SK-N-SH (cell line): ENCODE measurements around the gene AK5. TPM values are rescaled to one million over a fixed set of nuclear protein-coding genes. Genes with fewer than 3 reads are reported as not detected.

Experiments used
- CTCF ChIA-PET: fragments of 300-600, 350-600 bp; formaldehyde crosslinking; extraction: SDS; loops from one replicate; lab custom pipeline; 2021; lab: Yijun Ruan, JAX
- POLR2A ChIA-PET: fragments of 350-600 bp; sonication (Branson Sonifier 250); formaldehyde crosslinking; extraction: SDS; loops from one replicate; lab custom pipeline; 2020; ENCODE audit warnings: antibody characterized with exemption, inconsistent platforms; lab: Yijun Ruan, JAX
- DNase-seq: peaks from one replicate; pipeline ENCODE4 v3.0.0; 2012
- H2AFZ ChIP-seq: fragments of 200-600 bp; sonication (generic); 2 replicates; pipeline ENCODE4 v1.8.1; 2016; ENCODE audit warnings: antibody characterized with exemption, mild to moderate bottlenecking, low read depth
- H3F3A ChIP-seq: fragments of 200-600 bp; sonication (generic); replicated peaks from 2 replicates; pipeline ENCODE3; 2016; ENCODE audit warnings: antibody characterized with exemption, mild to moderate bottlenecking; ENCODE audit not compliant: insufficient read depth
- H3K27ac ChIP-seq, 2 experiments: fragments of 200-500 bp in 1 of 2; fragments of 200-600 bp in 1 of 2; sonication (Bioruptor generic) in 1 of 2; sonication (generic), shearing (Covaris generic) in 1 of 2; 2 replicates each; pipeline versions ENCODE4 v1.5.1 to v1.6.1; 2014 to 2016; ENCODE audit warnings: low read depth in 2 of 2, inconsistent platforms in 1 of 2, low read length in 1 of 2, mild to moderate bottlenecking in 1 of 2, mixed read lengths in 1 of 2
- H3K27me3 ChIP-seq: fragments of 200-600 bp; sonication (generic), shearing (Covaris generic); 2 replicates; pipeline ENCODE4 v1.6.1; 2016; ENCODE audit warnings: mixed run types; ENCODE audit not compliant: insufficient read depth
- H3K36me3 ChIP-seq, 2 experiments: fragments of 200-500 bp in 1 of 2; fragments of 200-600 bp in 1 of 2; sonication (Bioruptor generic) in 1 of 2; sonication (generic) in 1 of 2; replicated peaks in 1 of 2; 2 replicates each; pipeline versions ENCODE3 to v1.5.1; 2014 to 2016; ENCODE audit warnings: low read length in 1 of 2, mild to moderate bottlenecking in 1 of 2; ENCODE audit not compliant: insufficient read depth in 2 of 2, control insufficient read depth in 1 of 2
- H3K4me1 ChIP-seq, 2 experiments: fragments of 200-500 bp in 1 of 2; fragments of 200-600 bp in 1 of 2; sonication (Bioruptor generic) in 1 of 2; sonication (generic), shearing (Covaris generic) in 1 of 2; 2 replicates each; pipeline versions ENCODE4 v1.5.1 to v1.6.1; 2014 to 2016; ENCODE audit warnings: low read depth in 1 of 2, low read length in 1 of 2, mixed run types in 1 of 2; ENCODE audit not compliant: insufficient read depth in 2 of 2, control insufficient read depth in 1 of 2
- H3K4me2 ChIP-seq: fragments of 200-600 bp; sonication (generic), shearing (Covaris generic); 2 replicates; pipeline ENCODE4 v1.6.1; 2017; ENCODE audit warnings: mixed run types
- H3K4me3 ChIP-seq, 2 experiments: fragments of 200-500 bp in 1 of 2; fragments of 200-600 bp in 1 of 2; sonication (Bioruptor generic) in 1 of 2; sonication (generic), shearing (Covaris generic) in 1 of 2; 2 replicates each; pipeline versions ENCODE4 v1.5.1 to v1.8.1; 2014 to 2016; ENCODE audit warnings: low read depth in 2 of 2, inconsistent platforms in 1 of 2, low read length in 1 of 2, mild to moderate bottlenecking in 1 of 2, mixed read lengths in 1 of 2, moderate library complexity in 1 of 2
- H3K79me2 ChIP-seq: fragments of 200-600 bp; sonication (generic); 2 replicates; pipeline ENCODE4 v1.8.1; 2017; ENCODE audit warnings: mild to moderate bottlenecking; ENCODE audit not compliant: insufficient read depth
- H3K9ac ChIP-seq: fragments of 200-600 bp; sonication (generic); 2 replicates; pipeline ENCODE4 v1.6.1; 2017; ENCODE audit warnings: mixed run types
- H3K9me2 ChIP-seq: fragments of 200-600 bp; sonication (generic); 2 replicates; pipeline ENCODE4 v1.6.1; 2017; ENCODE audit warnings: mixed run types
- H3K9me3 ChIP-seq: fragments of 200-600 bp; sonication (generic); 2 replicates; pipeline ENCODE4 v1.6.1; 2017; ENCODE audit warnings: mixed run types, mild to moderate bottlenecking, moderate library complexity
- H4K20me1 ChIP-seq: fragments of 200-600 bp; sonication (generic); 2 replicates; pipeline ENCODE4 v1.6.1; 2017; ENCODE audit warnings: mild to moderate bottlenecking, mixed run types; ENCODE audit not compliant: insufficient read depth
- ELF1 ChIP-seq: IDR thresholded peaks from 2 replicates; pipeline ENCODE4 v1.4.0; 2012
- GABPA ChIP-seq: IDR thresholded peaks from 2 replicates; pipeline ENCODE4 v1.4.0; 2012; ENCODE audit warnings: low read depth, mild to moderate bottlenecking
- MEF2A ChIP-seq: IDR thresholded peaks from 2 replicates; pipeline ENCODE4 v1.4.0; 2012; ENCODE audit warnings: low read depth, borderline replicate concordance
- NFIC ChIP-seq: IDR thresholded peaks from 2 replicates; pipeline ENCODE4 v1.4.0; 2012; ENCODE audit warnings: borderline replicate concordance
- NRF1 ChIP-seq: IDR thresholded peaks from 2 replicates; pipeline ENCODE4 v1.6.1; 2012; ENCODE audit warnings: low read depth, mild to moderate bottlenecking, low read length
- POLR2AphosphoS5 ChIP-seq: IDR thresholded peaks from 2 replicates; pipeline ENCODE4 v1.6.1; 2012; ENCODE audit warnings: low read depth, low read length
- RAD21 ChIP-seq: IDR thresholded peaks from 2 replicates; pipeline ENCODE4 v1.6.1; 2012; ENCODE audit warnings: mild to moderate bottlenecking, low read length
- RCOR1 ChIP-seq: fragments of 150-350 bp; IDR thresholded peaks from 2 replicates; pipeline ENCODE4 v1.6.1; 2017; ENCODE audit warnings: antibody characterized with exemption, low read length
- RXRA ChIP-seq: IDR thresholded peaks from 2 replicates; pipeline ENCODE4 v1.4.0; 2012; ENCODE audit warnings: low read depth, mild to moderate bottlenecking, borderline replicate concordance
- SIN3A ChIP-seq: IDR thresholded peaks from 2 replicates; pipeline ENCODE4 v1.6.1; 2012; ENCODE audit warnings: low read depth, mild to moderate bottlenecking, low read length, moderate library complexity, borderline replicate concordance
- TCF12 ChIP-seq: IDR thresholded peaks from 2 replicates; pipeline ENCODE4 v1.4.0; 2012
- YY1 ChIP-seq: IDR thresholded peaks from 2 replicates; pipeline ENCODE4 v1.4.0; 2012; ENCODE audit warnings: low read depth, mild to moderate bottlenecking
- WGBS: methylation state at CpG from one replicate; pipeline ENCODE4 v1.1.6; 2017; ENCODE audit warnings: low lambda C conversion rate; 5-methylcytosine and 5-hydroxymethylcytosine counted together
- polyA plus RNA-seq, 3 experiments: library from polyadenylated mRNA; depleted of rRNA; stranded (reverse); fragments of >200 nt; gene quantifications; 2 replicates each; pipeline ENCODE4 v1.2.3, GENCODE V29; 2012
- TF ChIP-seq, protein P1 (sequence below): IDR thresholded peaks from 2 replicates; pipeline ENCODE4 v1.4.0; 2012; ENCODE audit warnings: low read depth, borderline replicate concordance
- TF ChIP-seq, protein P2 (sequence below): fragments of 200-600 bp; sonication (generic); IDR thresholded peaks from 2 replicates; pipeline ENCODE4 v1.6.1; 2017; ENCODE audit warnings: antibody characterized with exemption, mild to moderate bottlenecking, moderate library complexity
- TF ChIP-seq, protein P3 (sequence below): IDR thresholded peaks from 2 replicates; pipeline ENCODE4 v1.6.1; 2012; ENCODE audit warnings: mild to moderate bottlenecking, low read depth, low read length, moderate library complexity

AK5 gene
- polyA plus RNA-seq, 1 of the 3 experiments (the other 2 are of a cell fraction) = 22.9 TPM

DNA sequence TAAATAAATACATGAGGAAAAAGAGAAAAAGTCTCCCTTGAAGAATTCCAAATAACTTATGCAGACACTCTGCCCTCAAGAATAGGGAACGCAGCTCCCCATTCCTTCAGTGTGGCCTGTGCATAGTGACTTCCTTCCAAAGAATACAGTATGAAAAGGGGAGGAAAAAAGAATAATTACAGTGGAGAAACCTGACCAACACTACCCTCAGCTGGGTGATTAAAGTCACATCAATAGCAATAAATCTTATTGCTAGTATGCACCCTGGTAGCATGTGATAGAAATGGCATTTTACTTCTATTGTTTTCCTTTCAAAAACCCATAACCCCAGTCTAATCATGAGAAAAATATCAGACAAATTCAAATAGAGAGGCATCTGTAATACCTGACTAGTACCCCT, 315.5 kb downstream of the AK5 start:
- CTCF ChIA-PET = interaction anchor here (0.9 kb wide), 1 partner anchor 70 kb away, joined by 3 read pairs; no protein-coding TSS in a partner anchor
- H3K9me3 ChIP-seq = no peaks in the 10 kb centered on the region
- H3K4me1 ChIP-seq = no peaks in the 10 kb centered on the region
- no peak overlapping the region for H2AFZ ChIP-seq
- no peaks in the 10 kb centered on the region for H3F3A ChIP-seq
- H3K4me2 ChIP-seq = no peak overlapping the region
- DNase-seq = no peak
- no peak overlapping the region for H3K27ac ChIP-seq
- no peaks in the 10 kb centered on the region for H3K9me2 ChIP-seq
- WGBS = 100% methylated on average over 1 of the region's 1 CpG
- H3K79me2 ChIP-seq = peaks cover 68% of the 10 kb centered on the region
- no peaks in the 10 kb centered on the region for H4K20me1 ChIP-seq
- no peak for TF ChIP-seq POLR2AphosphoS5
- TF ChIP-seq SIN3A = no peak
- no peak for TF ChIP-seq RXRA
- TF ChIP-seq RCOR1 = no peak
- TF ChIP-seq TCF12 = no peak
- TF ChIP-seq, protein P1, sequence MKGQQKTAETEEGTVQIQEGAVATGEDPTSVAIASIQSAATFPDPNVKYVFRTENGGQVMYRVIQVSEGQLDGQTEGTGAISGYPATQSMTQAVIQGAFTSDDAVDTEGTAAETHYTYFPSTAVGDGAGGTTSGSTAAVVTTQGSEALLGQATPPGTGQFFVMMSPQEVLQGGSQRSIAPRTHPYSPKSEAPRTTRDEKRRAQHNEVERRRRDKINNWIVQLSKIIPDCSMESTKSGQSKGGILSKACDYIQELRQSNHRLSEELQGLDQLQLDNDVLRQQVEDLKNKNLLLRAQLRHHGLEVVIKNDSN = no peak
- TF ChIP-seq MEF2A = no peak
- no peak for TF ChIP-seq GABPA
- TF ChIP-seq, protein P2, sequence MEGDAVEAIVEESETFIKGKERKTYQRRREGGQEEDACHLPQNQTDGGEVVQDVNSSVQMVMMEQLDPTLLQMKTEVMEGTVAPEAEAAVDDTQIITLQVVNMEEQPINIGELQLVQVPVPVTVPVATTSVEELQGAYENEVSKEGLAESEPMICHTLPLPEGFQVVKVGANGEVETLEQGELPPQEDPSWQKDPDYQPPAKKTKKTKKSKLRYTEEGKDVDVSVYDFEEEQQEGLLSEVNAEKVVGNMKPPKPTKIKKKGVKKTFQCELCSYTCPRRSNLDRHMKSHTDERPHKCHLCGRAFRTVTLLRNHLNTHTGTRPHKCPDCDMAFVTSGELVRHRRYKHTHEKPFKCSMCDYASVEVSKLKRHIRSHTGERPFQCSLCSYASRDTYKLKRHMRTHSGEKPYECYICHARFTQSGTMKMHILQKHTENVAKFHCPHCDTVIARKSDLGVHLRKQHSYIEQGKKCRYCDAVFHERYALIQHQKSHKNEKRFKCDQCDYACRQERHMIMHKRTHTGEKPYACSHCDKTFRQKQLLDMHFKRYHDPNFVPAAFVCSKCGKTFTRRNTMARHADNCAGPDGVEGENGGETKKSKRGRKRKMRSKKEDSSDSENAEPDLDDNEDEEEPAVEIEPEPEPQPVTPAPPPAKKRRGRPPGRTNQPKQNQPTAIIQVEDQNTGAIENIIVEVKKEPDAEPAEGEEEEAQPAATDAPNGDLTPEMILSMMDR = no peak
- no peak for TF ChIP-seq NRF1
- no peak for TF ChIP-seq RAD21
- no peak for TF ChIP-seq YY1
- TF ChIP-seq, all 33 proteins: peak for 0
- H3K4me3 ChIP-seq = no peak overlapping the region
- no peaks in the 10 kb centered on the region for H3K27me3 ChIP-seq
- H3K36me3 ChIP-seq = peaks cover 36 to 48% of the 10 kb centered on the region in 2 experiments
- POLR2A ChIA-PET = no interaction called here
- H3K9ac ChIP-seq = no peak overlapping the region

DNA sequence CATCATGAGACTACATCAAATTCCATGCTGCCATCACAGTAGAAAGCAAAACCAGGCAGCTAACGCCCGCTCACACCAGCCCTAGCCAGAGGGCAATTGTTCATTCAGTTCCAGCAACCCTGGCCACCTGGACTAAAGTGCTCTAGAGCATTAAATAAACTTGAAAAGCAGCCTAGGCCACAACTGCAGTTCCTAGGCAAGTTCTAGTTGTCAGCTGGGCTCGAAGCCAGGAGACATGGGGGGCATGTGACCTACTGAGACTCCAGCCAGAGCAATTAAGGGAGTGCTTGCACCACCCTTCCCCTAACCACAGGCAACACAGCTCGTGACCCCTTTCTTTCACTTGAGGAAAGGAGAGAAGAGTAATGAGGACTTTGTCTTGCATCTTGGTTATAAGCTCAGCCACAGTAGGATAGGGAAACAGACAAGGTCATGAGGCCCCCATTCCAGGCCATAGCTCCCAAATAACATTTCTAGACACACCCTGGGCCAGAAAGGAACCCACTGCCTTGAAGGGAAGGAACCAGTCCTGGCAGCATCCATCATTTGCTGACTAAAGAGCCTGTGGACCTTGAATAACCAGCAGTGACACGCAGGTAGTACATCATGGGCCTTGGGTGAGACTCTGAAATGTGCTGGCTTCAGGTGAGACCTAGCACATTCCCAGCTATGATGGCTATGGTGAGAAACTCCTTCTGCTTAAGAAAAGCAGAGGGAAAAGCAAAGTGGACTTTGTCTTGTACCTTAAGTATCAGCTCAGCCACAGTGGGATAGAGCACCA, 323.6 kb downstream of the AK5 start:
- peaks cover 78% of the 10 kb centered on the region for H3K79me2 ChIP-seq
- WGBS = 100% methylated on average over 5 of the region's 5 CpGs
- TF ChIP-seq, protein P2 = no peak
- TF ChIP-seq, protein P1 = peak; percentile 24; the same call in 1 of the 2 replicates
- TF ChIP-seq, protein P3, sequence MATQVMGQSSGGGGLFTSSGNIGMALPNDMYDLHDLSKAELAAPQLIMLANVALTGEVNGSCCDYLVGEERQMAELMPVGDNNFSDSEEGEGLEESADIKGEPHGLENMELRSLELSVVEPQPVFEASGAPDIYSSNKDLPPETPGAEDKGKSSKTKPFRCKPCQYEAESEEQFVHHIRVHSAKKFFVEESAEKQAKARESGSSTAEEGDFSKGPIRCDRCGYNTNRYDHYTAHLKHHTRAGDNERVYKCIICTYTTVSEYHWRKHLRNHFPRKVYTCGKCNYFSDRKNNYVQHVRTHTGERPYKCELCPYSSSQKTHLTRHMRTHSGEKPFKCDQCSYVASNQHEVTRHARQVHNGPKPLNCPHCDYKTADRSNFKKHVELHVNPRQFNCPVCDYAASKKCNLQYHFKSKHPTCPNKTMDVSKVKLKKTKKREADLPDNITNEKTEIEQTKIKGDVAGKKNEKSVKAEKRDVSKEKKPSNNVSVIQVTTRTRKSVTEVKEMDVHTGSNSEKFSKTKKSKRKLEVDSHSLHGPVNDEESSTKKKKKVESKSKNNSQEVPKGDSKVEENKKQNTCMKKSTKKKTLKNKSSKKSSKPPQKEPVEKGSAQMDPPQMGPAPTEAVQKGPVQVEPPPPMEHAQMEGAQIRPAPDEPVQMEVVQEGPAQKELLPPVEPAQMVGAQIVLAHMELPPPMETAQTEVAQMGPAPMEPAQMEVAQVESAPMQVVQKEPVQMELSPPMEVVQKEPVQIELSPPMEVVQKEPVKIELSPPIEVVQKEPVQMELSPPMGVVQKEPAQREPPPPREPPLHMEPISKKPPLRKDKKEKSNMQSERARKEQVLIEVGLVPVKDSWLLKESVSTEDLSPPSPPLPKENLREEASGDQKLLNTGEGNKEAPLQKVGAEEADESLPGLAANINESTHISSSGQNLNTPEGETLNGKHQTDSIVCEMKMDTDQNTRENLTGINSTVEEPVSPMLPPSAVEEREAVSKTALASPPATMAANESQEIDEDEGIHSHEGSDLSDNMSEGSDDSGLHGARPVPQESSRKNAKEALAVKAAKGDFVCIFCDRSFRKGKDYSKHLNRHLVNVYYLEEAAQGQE = no peak
- TF ChIP-seq ELF1 (no peak), NFIC (0 out of 2 replicates have a peak, but pooled peaks have one; percentile 22)
- peaks cover 20% of the 10 kb centered on the region for H3K9me3 ChIP-seq
- no peaks in the 10 kb centered on the region for H3K9me2 ChIP-seq
- no peak overlapping the region for H3K4me2 ChIP-seq
- H3K9ac ChIP-seq = no peak overlapping the region
- no peaks in the 10 kb centered on the region for H3K27me3 ChIP-seq
- no peak overlapping the region for H3K27ac ChIP-seq
- H3K4me3 ChIP-seq = no peak overlapping the region
- peaks cover 0 to 9% of the 10 kb centered on the region in 2 experiments; a peak in 2 of 4 replicates for H3K4me1 ChIP-seq
- POLR2A ChIA-PET = no interaction called here
- no peak overlapping the region for H2AFZ ChIP-seq
- DNase-seq = no peak
- CTCF ChIA-PET = interaction anchor here (1.0 to 1.1 kb wide), 2 partner anchors 9 to 78 kb away, joined by 3 read pairs; no protein-coding TSS in a partner anchor
- H4K20me1 ChIP-seq = no peaks in the 10 kb centered on the region
- H3K36me3 ChIP-seq = peaks cover 17 to 61% of the 10 kb centered on the region in 2 experiments
- H3F3A ChIP-seq = peaks cover 3% of the 10 kb centered on the region
